Prostate gland (tissue), 2 donors: ENCODE results near the gene SLC4A11.

ENCODE experiments used
- POLR2A ChIP-seq: fragments of 450-650 bp; IDR thresholded peaks from one replicate; pipeline ENCODE4 v1.6.1; 2016; ENCODE audit warnings: antibody characterized with exemption, mild to moderate bottlenecking
- POLR2AphosphoS5 ChIP-seq: sonication (generic); formaldehyde crosslinking; IDR thresholded peaks from one replicate; pipeline ENCODE4 v1.6.1; 2017; ENCODE audit warnings: antibody characterized with exemption
- TF ChIP-seq, protein P1 (sequence below), 4 experiments: fragments of 200-600 bp in 2 of 4; fragments of 450-650 bp in 2 of 4; sonication (generic) in 2 of 4; IDR thresholded peaks; 1 replicate in 3 of 4; 2 replicates in 1 of 4; pipeline ENCODE4 v1.5.1; 2016 to 2019; ENCODE audit warnings: antibody characterized with exemption in 4 of 4, mild to moderate bottlenecking in 2 of 4, moderate library complexity in 2 of 4

DNA sequence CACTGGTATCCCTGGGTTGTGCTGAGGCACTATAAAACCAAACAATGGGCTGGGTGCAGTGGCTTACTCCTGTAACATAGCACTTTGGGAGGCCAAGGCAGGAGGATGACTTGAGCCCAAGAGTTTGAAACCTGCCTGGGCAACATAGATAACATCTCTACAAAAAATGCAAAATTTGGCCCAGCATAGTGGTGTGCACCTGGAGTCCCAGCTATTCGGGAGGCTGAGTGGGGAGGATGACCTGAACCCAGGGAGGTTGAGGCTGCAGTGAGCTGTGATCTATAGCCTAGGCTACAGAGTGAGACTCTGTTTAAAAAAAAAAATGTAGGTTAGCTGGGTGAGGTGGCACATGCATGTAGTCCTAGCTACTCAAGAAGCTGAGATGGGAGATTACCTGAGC is 7.7 kb upstream of the SLC4A11 start:
- TF ChIP-seq, protein P1, sequence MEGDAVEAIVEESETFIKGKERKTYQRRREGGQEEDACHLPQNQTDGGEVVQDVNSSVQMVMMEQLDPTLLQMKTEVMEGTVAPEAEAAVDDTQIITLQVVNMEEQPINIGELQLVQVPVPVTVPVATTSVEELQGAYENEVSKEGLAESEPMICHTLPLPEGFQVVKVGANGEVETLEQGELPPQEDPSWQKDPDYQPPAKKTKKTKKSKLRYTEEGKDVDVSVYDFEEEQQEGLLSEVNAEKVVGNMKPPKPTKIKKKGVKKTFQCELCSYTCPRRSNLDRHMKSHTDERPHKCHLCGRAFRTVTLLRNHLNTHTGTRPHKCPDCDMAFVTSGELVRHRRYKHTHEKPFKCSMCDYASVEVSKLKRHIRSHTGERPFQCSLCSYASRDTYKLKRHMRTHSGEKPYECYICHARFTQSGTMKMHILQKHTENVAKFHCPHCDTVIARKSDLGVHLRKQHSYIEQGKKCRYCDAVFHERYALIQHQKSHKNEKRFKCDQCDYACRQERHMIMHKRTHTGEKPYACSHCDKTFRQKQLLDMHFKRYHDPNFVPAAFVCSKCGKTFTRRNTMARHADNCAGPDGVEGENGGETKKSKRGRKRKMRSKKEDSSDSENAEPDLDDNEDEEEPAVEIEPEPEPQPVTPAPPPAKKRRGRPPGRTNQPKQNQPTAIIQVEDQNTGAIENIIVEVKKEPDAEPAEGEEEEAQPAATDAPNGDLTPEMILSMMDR (IDR thresholded peaks at IDR 0.05): no peak
- TF ChIP-seq POLR2A (no peak), POLR2AphosphoS5 (no peak)
